HepG2 (cell line): ENCODE measurements around the gene PPP4R1. TPM values are rescaled to one million over a fixed set of nuclear protein-coding genes. Genes with fewer than 3 reads are reported as not detected.

ENCODE experiments used
- ASH2L ChIP-seq: fragments of 300-600, 200-600 bp; sonication (generic); IDR thresholded peaks from 2 replicates; pipeline ENCODE4 v1.7.0; 2017; ENCODE audit warnings: low read depth, mild to moderate bottlenecking, moderate library complexity, mixed read lengths, low read length; ENCODE audit not compliant: insufficient read length
- CHD4 ChIP-seq: fragments of 200-600 bp; sonication (generic); IDR thresholded peaks from 2 replicates; pipeline ENCODE4 v1.7.0; 2017; ENCODE audit warnings: mild to moderate bottlenecking, low read length, borderline replicate concordance
- CREB1 ChIP-seq, 2 experiments: fragments of 450-650 bp in 1 of 2; IDR thresholded peaks; 2 replicates each; pipeline ENCODE4 v1.6.1; 2016 to 2017; ENCODE audit warnings: control low read depth in 1 of 2, mild to moderate bottlenecking in 1 of 2, missing compliant biosample characterization in 1 of 2, missing genetic modification characterization in 1 of 2
- DMAP1 ChIP-seq: IDR thresholded peaks from 2 replicates; pipeline ENCODE4 v1.6.1; 2016
- GABPA ChIP-seq, 2 experiments: IDR thresholded peaks; 2 replicates each; pipeline ENCODE4 v1.6.1; 2011 to 2016; ENCODE audit warnings: low read depth in 2 of 2, low read length in 1 of 2, missing biosample characterization in 1 of 2, missing genetic modification characterization in 1 of 2
- HNRNPH1 ChIP-seq: fragments of 200-400 bp; formaldehyde crosslinking; optimal IDR thresholded peaks from 2 replicates; pipeline ENCODE3; 2017; ENCODE audit warnings: mild to moderate bottlenecking, low read depth, low read length
- IRX3 ChIP-seq: sonication (generic); formaldehyde crosslinking; IDR thresholded peaks from 2 replicates; pipeline ENCODE4 v1.8.1; 2023; ENCODE audit warnings: mild to moderate bottlenecking, low read depth, missing genetic modification reagents, borderline replicate concordance
- KAT8 ChIP-seq: IDR thresholded peaks from 2 replicates; pipeline ENCODE4 v1.6.1; 2016; ENCODE audit warnings: missing genetic modification reagents, missing compliant biosample characterization
- PHF8 ChIP-seq: sonication (generic); formaldehyde crosslinking; IDR thresholded peaks from 2 replicates; pipeline ENCODE4 v1.5.0; 2020; ENCODE audit warnings: missing genetic modification reagents
- RORA ChIP-seq: sonication (generic); formaldehyde crosslinking; IDR thresholded peaks from 2 replicates; pipeline ENCODE4 v1.5.0; 2020; ENCODE audit warnings: mild to moderate bottlenecking, missing genetic modification reagents, moderate library complexity
- SALL1 ChIP-seq: sonication (generic); formaldehyde crosslinking; IDR thresholded peaks from 2 replicates; pipeline ENCODE4 v1.8.0; 2022; ENCODE audit warnings: mild to moderate bottlenecking, missing genetic modification reagents
- SP4 ChIP-seq: sonication (generic); formaldehyde crosslinking; IDR thresholded peaks from 2 replicates; pipeline ENCODE4 v1.8.1; 2023; ENCODE audit warnings: mild to moderate bottlenecking, missing genetic modification reagents
- ZNF18 ChIP-seq: sonication (generic); formaldehyde crosslinking; IDR thresholded peaks from 2 replicates; pipeline ENCODE4 v1.8.0; 2022; ENCODE audit warnings: mild to moderate bottlenecking, missing genetic modification reagents; ENCODE audit not compliant: insufficient replicate concordance
- ZNF263 ChIP-seq: sonication (generic); formaldehyde crosslinking; IDR thresholded peaks from 2 replicates; pipeline ENCODE4 v1.4.0; 2020; ENCODE audit warnings: missing genetic modification reagents
- ZNF292 ChIP-seq: sonication (generic); formaldehyde crosslinking; IDR thresholded peaks from 2 replicates; pipeline ENCODE4 v1.8.1; 2022; ENCODE audit warnings: mild to moderate bottlenecking, low read depth, missing genetic modification reagents, borderline replicate concordance
- ZNF343 ChIP-seq: sonication (generic); formaldehyde crosslinking; IDR thresholded peaks from 2 replicates; pipeline ENCODE4 v1.4.0; 2020; ENCODE audit warnings: mild to moderate bottlenecking, missing genetic modification reagents
- ZNF589 ChIP-seq: sonication (generic); formaldehyde crosslinking; conservative IDR thresholded peaks from 2 replicates; pipeline ENCODE4 v1.8.0; 2022; ENCODE audit warnings: mild to moderate bottlenecking, moderate library complexity, missing genetic modification reagents
- ZNF660 ChIP-seq: sonication (generic); formaldehyde crosslinking; IDR thresholded peaks from 2 replicates; pipeline ENCODE4 v1.5.1; 2020; ENCODE audit warnings: mild to moderate bottlenecking, low read depth, missing genetic modification reagents, borderline replicate concordance
- polyA plus RNA-seq, 8 experiments: library from polyadenylated mRNA; depleted of rRNA in 3 of 8; stranded (reverse) in 7 of 8; unstranded in 1 of 8; fragments of >200 nt; fragmentation: Illumina TruSeq in 4 of 8; extraction: Trizol in 4 of 8; gene quantifications; 2 replicates each; pipeline versions ENCODE4 v1.2.1 to v1.2.3, GENCODE V29; 2011 to 2016; ENCODE audit warnings: low read depth in 4 of 8, missing spikeins in 1 of 8, mixed read lengths in 1 of 8; ENCODE audit not compliant: insufficient read depth in 1 of 8
- total RNA-seq, 5 experiments: library from RNA; depleted of rRNA; stranded (reverse); fragments of >200 nt; fragmentation: Illumina TruSeq; extraction: Trizol; gene quantifications; 2 replicates each; pipeline ENCODE4 v1.2.3, GENCODE V29; 2016; ENCODE audit warnings: low read depth in 1 of 5
- TF ChIP-seq, protein P1 (sequence below): sonication (generic); formaldehyde crosslinking; IDR thresholded peaks from 2 replicates; pipeline ENCODE4 v1.5.0; 2020; ENCODE audit warnings: mild to moderate bottlenecking, missing genetic modification reagents, borderline replicate concordance

PPP4R1 gene
- total and polyA plus RNA-seq, 2 of the 13 experiments (the other 11 are each of a cell fraction or from before 2014, with no cell fraction given) = 66.5 to 72.4 TPM

GRCh38 chr18:9613550-9614400 lies 584 bp downstream of the PPP4R1 start (continued):
- peak; percentile 24; the same call in 1 of the 2 replicates for TF ChIP-seq KAT8 (CRISPR knock-in tag)
- TF ChIP-seq ASH2L = peak; percentile 62
- TF ChIP-seq RORA = no peak
- no peak; the same call in 1 of the 2 replicates for TF ChIP-seq SALL1 (CRISPR knock-in tag)
- TF ChIP-seq ZNF660 = no peak
- TF ChIP-seq, protein P1, sequence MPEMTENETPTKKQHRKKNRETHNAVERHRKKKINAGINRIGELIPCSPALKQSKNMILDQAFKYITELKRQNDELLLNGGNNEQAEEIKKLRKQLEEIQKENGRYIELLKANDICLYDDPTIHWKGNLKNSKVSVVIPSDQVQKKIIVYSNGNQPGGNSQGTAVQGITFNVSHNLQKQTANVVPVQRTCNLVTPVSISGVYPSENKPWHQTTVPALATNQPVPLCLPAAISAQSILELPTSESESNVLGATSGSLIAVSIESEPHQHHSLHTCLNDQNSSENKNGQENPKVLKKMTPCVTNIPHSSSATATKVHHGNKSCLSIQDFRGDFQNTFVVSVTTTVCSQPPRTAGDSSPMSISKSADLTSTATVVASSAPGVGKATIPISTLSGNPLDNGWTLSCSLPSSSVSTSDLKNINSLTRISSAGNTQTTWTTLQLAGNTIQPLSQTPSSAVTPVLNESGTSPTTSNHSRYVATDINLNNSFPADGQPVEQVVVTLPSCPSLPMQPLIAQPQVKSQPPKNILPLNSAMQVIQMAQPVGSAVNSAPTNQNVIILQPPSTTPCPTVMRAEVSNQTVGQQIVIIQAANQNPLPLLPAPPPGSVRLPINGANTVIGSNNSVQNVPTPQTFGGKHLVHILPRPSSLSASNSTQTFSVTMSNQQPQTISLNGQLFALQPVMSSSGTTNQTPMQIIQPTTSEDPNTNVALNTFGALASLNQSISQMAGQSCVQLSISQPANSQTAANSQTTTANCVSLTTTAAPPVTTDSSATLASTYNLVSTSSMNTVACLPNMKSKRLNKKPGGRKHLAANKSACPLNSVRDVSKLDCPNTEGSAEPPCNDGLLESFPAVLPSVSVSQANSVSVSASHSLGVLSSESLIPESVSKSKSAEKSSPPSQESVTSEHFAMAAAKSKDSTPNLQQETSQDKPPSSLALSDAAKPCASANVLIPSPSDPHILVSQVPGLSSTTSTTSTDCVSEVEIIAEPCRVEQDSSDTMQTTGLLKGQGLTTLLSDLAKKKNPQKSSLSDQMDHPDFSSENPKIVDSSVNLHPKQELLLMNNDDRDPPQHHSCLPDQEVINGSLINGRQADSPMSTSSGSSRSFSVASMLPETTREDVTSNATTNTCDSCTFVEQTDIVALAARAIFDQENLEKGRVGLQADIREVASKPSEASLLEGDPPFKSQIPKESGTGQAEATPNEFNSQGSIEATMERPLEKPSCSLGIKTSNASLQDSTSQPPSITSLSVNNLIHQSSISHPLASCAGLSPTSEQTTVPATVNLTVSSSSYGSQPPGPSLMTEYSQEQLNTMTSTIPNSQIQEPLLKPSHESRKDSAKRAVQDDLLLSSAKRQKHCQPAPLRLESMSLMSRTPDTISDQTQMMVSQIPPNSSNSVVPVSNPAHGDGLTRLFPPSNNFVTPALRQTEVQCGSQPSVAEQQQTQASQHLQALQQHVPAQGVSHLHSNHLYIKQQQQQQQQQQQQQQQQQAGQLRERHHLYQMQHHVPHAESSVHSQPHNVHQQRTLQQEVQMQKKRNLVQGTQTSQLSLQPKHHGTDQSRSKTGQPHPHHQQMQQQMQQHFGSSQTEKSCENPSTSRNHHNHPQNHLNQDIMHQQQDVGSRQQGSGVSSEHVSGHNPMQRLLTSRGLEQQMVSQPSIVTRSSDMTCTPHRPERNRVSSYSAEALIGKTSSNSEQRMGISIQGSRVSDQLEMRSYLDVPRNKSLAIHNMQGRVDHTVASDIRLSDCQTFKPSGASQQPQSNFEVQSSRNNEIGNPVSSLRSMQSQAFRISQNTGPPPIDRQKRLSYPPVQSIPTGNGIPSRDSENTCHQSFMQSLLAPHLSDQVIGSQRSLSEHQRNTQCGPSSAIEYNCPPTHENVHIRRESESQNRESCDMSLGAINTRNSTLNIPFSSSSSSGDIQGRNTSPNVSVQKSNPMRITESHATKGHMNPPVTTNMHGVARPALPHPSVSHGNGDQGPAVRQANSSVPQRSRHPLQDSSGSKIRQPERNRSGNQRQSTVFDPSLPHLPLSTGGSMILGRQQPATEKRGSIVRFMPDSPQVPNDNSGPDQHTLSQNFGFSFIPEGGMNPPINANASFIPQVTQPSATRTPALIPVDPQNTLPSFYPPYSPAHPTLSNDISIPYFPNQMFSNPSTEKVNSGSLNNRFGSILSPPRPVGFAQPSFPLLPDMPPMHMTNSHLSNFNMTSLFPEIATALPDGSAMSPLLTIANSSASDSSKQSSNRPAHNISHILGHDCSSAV (CRISPR knock-in tag) = no peak
- no peak for TF ChIP-seq HNRNPH1
- TF ChIP-seq ZNF263 (CRISPR knock-in tag) = no peak
- TF ChIP-seq ZNF18 = no peak
- TF ChIP-seq GABPA (IDR thresholded peaks at IDR 0.05; ENCODE audit: low read depth, low read length) = no peak
- peak; percentile 17; the same call in 1 of the 2 replicates for TF ChIP-seq GABPA (CRISPR knock-in tag; IDR thresholded peaks at IDR 0.05; ENCODE audit: low read depth)
- 0 out of 2 replicates have a peak, but pooled peaks have one; percentile 32 for TF ChIP-seq DMAP1 (CRISPR knock-in tag)
- TF ChIP-seq IRX3 = 0 out of 2 replicates have a peak, but pooled peaks have one; percentile 9
- peak; percentile 66; the same call in 1 of the 2 replicates for TF ChIP-seq ZNF343 (CRISPR knock-in tag)
- TF ChIP-seq ZNF589 (CRISPR knock-in tag) = no peak
- TF ChIP-seq SP4 = 0 out of 2 replicates have a peak, but pooled peaks have one; percentile 37
- no peak for TF ChIP-seq CREB1 (IDR thresholded peaks at IDR 0.05)
- no peak for TF ChIP-seq CREB1 (CRISPR knock-in tag; IDR thresholded peaks at IDR 0.05)
- TF ChIP-seq ZNF292 (CRISPR knock-in tag) = 0 out of 2 replicates have a peak, but pooled peaks have one; percentile 50
- TF ChIP-seq CHD4 = no peak
- TF ChIP-seq PHF8 (CRISPR knock-in tag) = peak; percentile 76
